ENCODE measurements around the gene MAOA. TPM values are rescaled to one million over a fixed set of nuclear protein-coding genes. Genes with fewer than 3 reads are reported as not detected.

MAOA gene
- total RNA-seq: 10 to 100 TPM in 3 of 7 donors, 1 to 10 TPM in 4; 1.5 to 24.9 (median 8.9) TPM
- polyA plus RNA-seq: 1 to 10 TPM; 3.8 to 7.2 (median 6.1) TPM
- long read RNA-seq, donor 1, full-length matches to known transcripts: 5 of 5 reads
- long read RNA-seq, donor 1, partial matches to known transcripts: 0 of 5 reads
- long read RNA-seq, donor 1, other reads (novel, unspliced or antisense): 0 of 5 reads
- long read RNA-seq, donor 2, full-length matches to known transcripts: 4 of 4 reads
- long read RNA-seq, donor 2, partial matches to known transcripts: 0 of 4 reads
- long read RNA-seq, donor 2, other reads (novel, unspliced or antisense): 0 of 4 reads

DNA sequence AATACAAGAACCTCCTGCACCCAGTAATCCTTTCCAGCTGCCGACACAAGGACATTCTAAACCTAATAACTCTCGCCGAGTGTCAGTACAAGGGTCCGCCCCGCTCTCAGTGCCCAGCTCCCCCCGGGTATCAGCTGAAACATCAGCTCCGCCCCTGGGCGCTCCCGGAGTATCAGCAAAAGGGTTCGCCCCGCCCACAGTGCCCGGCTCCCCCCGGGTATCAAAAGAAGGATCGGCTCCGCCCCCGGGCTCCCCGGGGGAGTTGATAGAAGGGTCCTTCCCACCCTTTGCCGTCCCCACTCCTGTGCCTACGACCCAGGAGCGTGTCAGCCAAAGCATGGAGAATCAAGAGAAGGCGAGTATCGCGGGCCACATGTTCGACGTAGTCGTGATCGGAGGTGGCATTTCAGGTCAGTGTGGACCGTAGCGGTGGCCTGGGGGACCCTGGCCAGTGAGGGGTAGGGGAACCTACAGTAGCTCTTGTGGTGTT is at the start of gene MAOA:
Gene MAOA, plus strand, starts transcription at position 295 of the 490 bp plus-strand sequence. Its CDS starts 43 bp downstream, at position 338.
- 4 to 39% (median 6%) methylated on average over 9 to 29 of the region's 29 CpGs for WGBS, 5 donors
- TF ChIP-seq, protein P1, sequence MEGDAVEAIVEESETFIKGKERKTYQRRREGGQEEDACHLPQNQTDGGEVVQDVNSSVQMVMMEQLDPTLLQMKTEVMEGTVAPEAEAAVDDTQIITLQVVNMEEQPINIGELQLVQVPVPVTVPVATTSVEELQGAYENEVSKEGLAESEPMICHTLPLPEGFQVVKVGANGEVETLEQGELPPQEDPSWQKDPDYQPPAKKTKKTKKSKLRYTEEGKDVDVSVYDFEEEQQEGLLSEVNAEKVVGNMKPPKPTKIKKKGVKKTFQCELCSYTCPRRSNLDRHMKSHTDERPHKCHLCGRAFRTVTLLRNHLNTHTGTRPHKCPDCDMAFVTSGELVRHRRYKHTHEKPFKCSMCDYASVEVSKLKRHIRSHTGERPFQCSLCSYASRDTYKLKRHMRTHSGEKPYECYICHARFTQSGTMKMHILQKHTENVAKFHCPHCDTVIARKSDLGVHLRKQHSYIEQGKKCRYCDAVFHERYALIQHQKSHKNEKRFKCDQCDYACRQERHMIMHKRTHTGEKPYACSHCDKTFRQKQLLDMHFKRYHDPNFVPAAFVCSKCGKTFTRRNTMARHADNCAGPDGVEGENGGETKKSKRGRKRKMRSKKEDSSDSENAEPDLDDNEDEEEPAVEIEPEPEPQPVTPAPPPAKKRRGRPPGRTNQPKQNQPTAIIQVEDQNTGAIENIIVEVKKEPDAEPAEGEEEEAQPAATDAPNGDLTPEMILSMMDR (IDR thresholded peaks at IDR 0.05 in 8 of 11, conservative IDR thresholded peaks at IDR 0.05 in 3 of 11): no peak
- TF ChIP-seq POLR2AphosphoS5 (IDR thresholded peaks at IDR 0.05) (peak; percentile 38 to 57 (median 50)), POLR2A (IDR thresholded peaks at IDR 0.05) (no peak)

DNA sequence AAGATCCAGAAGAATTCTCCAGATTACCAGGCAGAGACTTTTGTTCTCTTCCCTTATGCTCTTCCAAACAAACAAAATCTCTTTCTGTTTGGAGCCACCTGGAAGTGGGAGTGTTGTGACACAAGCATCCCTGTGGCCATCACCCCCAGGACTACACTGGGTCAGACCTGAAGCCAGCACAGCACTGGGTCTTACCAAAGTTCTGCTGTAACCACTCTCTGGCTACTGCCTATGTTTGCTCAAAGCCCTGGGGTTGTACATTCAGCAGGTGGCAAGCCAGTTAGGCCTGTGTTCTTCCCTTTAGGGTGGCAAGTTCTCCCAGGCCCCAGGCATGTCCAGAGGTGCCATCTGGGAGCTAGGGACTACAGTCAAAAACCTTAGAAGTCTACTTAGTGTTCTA is 43.7 kb upstream of the MAOA start:
- intact Hi-C loops (cut with DNase I; ENCODE audit: low total_unique reads): no loop called here
- TF ChIP-seq POLR2AphosphoS5 (IDR thresholded peaks at IDR 0.05) (no peak), POLR2A (IDR thresholded peaks at IDR 0.05) (no peak)
- TF ChIP-seq, protein P1 (IDR thresholded peaks at IDR 0.05 in 8 of 11, conservative IDR thresholded peaks at IDR 0.05 in 3 of 11): no peak
- Histone ChIP-seq H3K27me3 (replicated peaks in 1 of 7) (peaks cover 0 to 40% (median 0%) of the 10 kb centered on the region in 7 donors), H3K4me3 (no peak overlapping the region), H3K36me3 (no peaks in the 10 kb centered on the region), H3K27ac (no peak overlapping the region), H3K9me3 (no peaks in the 10 kb centered on the region), H3K4me1 (no peaks in the 10 kb centered on the region)
- DNase-seq: no peak

More for the DNA sequence above, at the start of gene MAOA:
- H3K27me3 ChIP-seq (replicated peaks in 1 of 7): peaks cover 0 to 28% (median 6%) of the 10 kb centered on the region in 7 donors
- H3K4me3 ChIP-seq: peak within 1 kb of the TSS; percentile 30 to 82 (median 48)
- H3K4me1 ChIP-seq: no peaks in the 10 kb centered on the region
- H3K9me3 ChIP-seq: peaks cover 0 to 4% (median 0%) of the 10 kb centered on the region in 8 donors
- no peaks in the 10 kb centered on the region for H3K36me3 ChIP-seq
- peak within 1 kb of the TSS; percentile 57 to 93 (median 76) for H3K27ac ChIP-seq
- intact Hi-C loops (cut with DNase I; ENCODE audit: low total_unique reads): no loop called here
- peak; percentile 83 for DNase-seq

DNA sequence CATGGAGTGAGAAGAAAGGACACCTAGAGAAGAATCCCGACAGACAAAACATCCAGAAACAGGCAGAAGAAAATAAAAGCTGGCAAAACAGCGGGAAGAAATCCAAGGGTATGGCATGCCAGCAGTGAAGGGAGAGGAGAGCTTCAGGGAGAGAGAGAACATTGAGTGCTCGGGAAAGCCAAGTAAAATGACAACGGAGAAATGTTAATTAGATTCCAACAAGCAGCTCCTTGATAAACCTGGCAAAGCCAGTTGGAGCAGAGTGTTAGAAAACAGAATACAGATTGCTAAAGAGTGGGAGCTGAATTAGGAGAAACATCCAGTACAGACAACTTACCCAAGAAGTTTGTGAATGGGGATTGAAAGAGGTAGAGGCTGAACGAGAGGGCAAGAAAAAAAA is 40.4 kb upstream of the MAOA start:
- DNase-seq: no peak
- peaks cover 0 to 41% (median 0%) of the 10 kb centered on the region in 7 donors for H3K27me3 ChIP-seq (replicated peaks in 1 of 7)
- H3K4me3 ChIP-seq: no peak overlapping the region
- no peaks in the 10 kb centered on the region for H3K4me1 ChIP-seq
- WGBS, 5 donors: 70 to 86% (median 85%) methylated on average over 5 of the region's 5 CpGs
- H3K9me3 ChIP-seq: no peaks in the 10 kb centered on the region
- no peak overlapping the region for H3K27ac ChIP-seq
- TF ChIP-seq, protein P1 (IDR thresholded peaks at IDR 0.05 in 8 of 11, conservative IDR thresholded peaks at IDR 0.05 in 3 of 11): no peak
- no peak for TF ChIP-seq POLR2AphosphoS5 (IDR thresholded peaks at IDR 0.05)
- no peak for TF ChIP-seq POLR2A (IDR thresholded peaks at IDR 0.05)
- no peaks in the 10 kb centered on the region for H3K36me3 ChIP-seq
- intact Hi-C loops (cut with DNase I; ENCODE audit: low total_unique reads): no loop called here
